OCI-LY1 (cell line): ENCODE data around the gene SYNGAP1.

ENCODE experiments used
- H2AFZ ChIP-seq: fragments of 200-600 bp; sonication (generic), shearing (Covaris generic); 2 replicates; pipeline ENCODE4 v1.6.0; 2014; ENCODE audit warnings: antibody characterized with exemption, mild to moderate bottlenecking, low read length
- H3F3A ChIP-seq: fragments of 200-600 bp; sonication (generic), shearing (Covaris generic); 2 replicates; pipeline ENCODE4 v1.6.0; 2014; ENCODE audit warnings: mild to moderate bottlenecking, antibody characterized with exemption, low read length, moderate library complexity; ENCODE audit not compliant: insufficient read depth
- H3K27ac ChIP-seq: fragments of 200-600 bp; sonication (generic); 2 replicates; pipeline ENCODE4 v1.5.1; 2014; ENCODE audit warnings: low read length, mixed run types, mild to moderate bottlenecking, low read depth; ENCODE audit not compliant: poor library complexity, severe bottlenecking
- H3K27me3 ChIP-seq: fragments of 200-600 bp; sonication (generic); 2 replicates; pipeline ENCODE4 v1.6.0; 2014; ENCODE audit warnings: antibody characterized with exemption, mild to moderate bottlenecking, low read length, moderate library complexity; ENCODE audit not compliant: insufficient read depth
- H3K36me3 ChIP-seq: fragments of 200-600 bp; sonication (generic); 2 replicates; pipeline ENCODE4 v1.6.1; 2014; ENCODE audit warnings: mild to moderate bottlenecking, antibody characterized with exemption, low read length, moderate library complexity, mixed read lengths; ENCODE audit not compliant: insufficient read depth
- H3K4me1 ChIP-seq: fragments of 200-600 bp; sonication (generic); 2 replicates; pipeline ENCODE4 v1.5.1; 2014; ENCODE audit warnings: mild to moderate bottlenecking, low read length, moderate library complexity; ENCODE audit not compliant: insufficient read depth, severe bottlenecking
- H3K4me2 ChIP-seq: fragments of 200-600 bp; sonication (generic), shearing (Covaris generic); 2 replicates; pipeline ENCODE4 v1.6.1; 2014; ENCODE audit warnings: low read length
- H3K4me3 ChIP-seq: fragments of 200-600 bp; sonication (generic); 2 replicates; pipeline ENCODE4 v1.5.1; 2014; ENCODE audit warnings: low read length, low read depth, mild to moderate bottlenecking, mixed read lengths; ENCODE audit not compliant: poor library complexity, severe bottlenecking
- H3K79me2 ChIP-seq: fragments of 200-600 bp; shearing (Covaris generic); 2 replicates; pipeline ENCODE4 v1.6.1; 2016; ENCODE audit warnings: mixed run types, low read length, mixed read lengths; ENCODE audit not compliant: insufficient read depth
- H3K9ac ChIP-seq: fragments of 200-600 bp; sonication (generic), shearing (Covaris generic); 2 replicates; pipeline ENCODE4 v1.6.1; 2014; ENCODE audit warnings: mild to moderate bottlenecking, low read length, mixed read lengths
- H3K9me2 ChIP-seq: fragments of 200-600 bp; sonication (generic), shearing (Covaris generic); 2 replicates; pipeline ENCODE4 v1.6.1; 2014; ENCODE audit warnings: low read depth, mild to moderate bottlenecking, low read length, mixed read lengths
- H3K9me3 ChIP-seq: fragments of 200-600 bp; shearing (Covaris generic); 2 replicates; pipeline ENCODE4 v1.6.1; 2014; ENCODE audit warnings: low read length, mixed read lengths
- H4K20me1 ChIP-seq: fragments of 200-600 bp; sonication (generic), shearing (Covaris generic); 2 replicates; pipeline ENCODE4 v1.6.0; 2016; ENCODE audit warnings: mild to moderate bottlenecking, low read length; ENCODE audit not compliant: insufficient read depth
- CTCF ChIP-seq: fragments of 200-600 bp; sonication (generic), shearing (Covaris generic); IDR thresholded peaks from 2 replicates; pipeline ENCODE4 v1.5.1; 2017; ENCODE audit warnings: mild to moderate bottlenecking, antibody characterized with exemption, low read length, moderate library complexity, mixed read lengths
- EZH2 ChIP-seq: fragments of 200-600 bp; sonication (generic), shearing (Covaris generic); IDR thresholded peaks from 2 replicates; pipeline ENCODE4 v1.8.0; 2017; ENCODE audit warnings: borderline replicate concordance, mixed run types, mild to moderate bottlenecking, antibody characterized with exemption, low read length, moderate library complexity, mixed read lengths

The SYNGAP1 gene

GRCh38 chr6:33492093-33492492, 72.2 kb downstream of the SYNGAP1 start:
- Histone ChIP-seq H3K36me3 (no peaks in the 10 kb centered on the region), H4K20me1 (no peaks in the 10 kb centered on the region), H3K79me2 (no peaks in the 10 kb centered on the region), H3F3A (no peaks in the 10 kb centered on the region), H3K4me2 (no peak overlapping the region), H3K9me2 (no peaks in the 10 kb centered on the region), H3K27ac (no peak overlapping the region), H3K4me1 (no peaks in the 10 kb centered on the region), H3K4me3 (no peak overlapping the region), H3K9ac (no peak overlapping the region), H3K9me3 (no peaks in the 10 kb centered on the region), H2AFZ (no peak overlapping the region), H3K27me3 (no peaks in the 10 kb centered on the region)
- TF ChIP-seq EZH2 (no peak), CTCF (peak; percentile 44; the same call in 1 of the 2 replicates)

- TF ChIP-seq CTCF = no peak
- TF ChIP-seq EZH2 = no peak
- H3K4me2 ChIP-seq = no peak overlapping the region
- no peaks in the 10 kb centered on the region for H3K9me3 ChIP-seq
- no peaks in the 10 kb centered on the region for H3K27me3 ChIP-seq
- H3K4me3 ChIP-seq = no peak overlapping the region
- no peak overlapping the region for H3K27ac ChIP-seq
- H3K9me2 ChIP-seq = no peaks in the 10 kb centered on the region
- H4K20me1 ChIP-seq = no peaks in the 10 kb centered on the region
- no peaks in the 10 kb centered on the region for H3K4me1 ChIP-seq
- H3K36me3 ChIP-seq = no peaks in the 10 kb centered on the region
- H3K79me2 ChIP-seq = no peaks in the 10 kb centered on the region
- no peak overlapping the region for H2AFZ ChIP-seq
- H3F3A ChIP-seq = no peaks in the 10 kb centered on the region
- H3K9ac ChIP-seq = no peak overlapping the region
Observed at GRCh38 chr6:33497157-33497556, 77.3 kb downstream of the SYNGAP1 start.

- H3F3A ChIP-seq = no peaks in the 10 kb centered on the region
- H4K20me1 ChIP-seq = no peaks in the 10 kb centered on the region
- no peaks in the 10 kb centered on the region for H3K79me2 ChIP-seq
- no peaks in the 10 kb centered on the region for H3K9me2 ChIP-seq
- TF ChIP-seq EZH2 = no peak
- TF ChIP-seq CTCF = no peak
- H3K27me3 ChIP-seq = no peaks in the 10 kb centered on the region; the same call in 1 of the 2 replicates
- H3K27ac ChIP-seq = no peak overlapping the region
- H2AFZ ChIP-seq = no peak overlapping the region
- no peak overlapping the region for H3K9ac ChIP-seq
- H3K4me1 ChIP-seq = no peaks in the 10 kb centered on the region
- H3K36me3 ChIP-seq = no peaks in the 10 kb centered on the region
- H3K4me2 ChIP-seq = no peak overlapping the region
- no peaks in the 10 kb centered on the region for H3K9me3 ChIP-seq
- no peak overlapping the region for H3K4me3 ChIP-seq
Observed at GRCh38 chr6:33502486-33502885, 82.6 kb downstream of the SYNGAP1 start.
